KBM-7 (cell line): Measurements from ENCODE around the gene RORC.

Source experiments
- DNase-seq: peaks from one replicate; pipeline ENCODE4 v3.0.0-alpha.2; 2015
- in situ Hi-C: fragments of 300-500 bp; cut with MboI; formaldehyde crosslinking; loops from 2 replicates; pipeline ENCODE4 v1.14.3; 2020; ENCODE audit warnings: low sequenced_read_pairs, low pct_unique_long_range_greater_than_20kb, mixed read lengths

RORC gene

DNA sequence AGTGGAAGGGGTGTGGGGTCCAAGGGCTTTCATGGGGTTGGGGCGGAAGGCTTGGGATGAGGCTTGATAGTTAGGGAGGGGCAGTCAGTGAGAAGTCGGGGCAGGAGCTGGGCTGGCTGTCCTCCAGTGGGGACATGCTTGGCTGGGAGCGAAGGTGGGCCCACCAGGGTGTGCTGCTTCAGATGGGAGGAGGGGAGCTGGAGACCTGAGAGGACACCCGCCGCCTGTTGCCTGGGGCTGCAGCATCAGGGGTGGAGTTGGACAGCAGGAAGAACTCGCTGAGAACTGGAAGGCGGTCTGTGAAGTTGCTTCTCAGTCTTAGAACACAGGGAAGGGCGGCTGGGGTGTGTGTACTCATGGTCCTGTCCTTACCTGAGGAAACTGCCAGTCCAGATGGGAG is 20.3 kb upstream of the RORC start:
- no peak for DNase-seq
- in situ Hi-C loops, result no loop called here

DNA sequence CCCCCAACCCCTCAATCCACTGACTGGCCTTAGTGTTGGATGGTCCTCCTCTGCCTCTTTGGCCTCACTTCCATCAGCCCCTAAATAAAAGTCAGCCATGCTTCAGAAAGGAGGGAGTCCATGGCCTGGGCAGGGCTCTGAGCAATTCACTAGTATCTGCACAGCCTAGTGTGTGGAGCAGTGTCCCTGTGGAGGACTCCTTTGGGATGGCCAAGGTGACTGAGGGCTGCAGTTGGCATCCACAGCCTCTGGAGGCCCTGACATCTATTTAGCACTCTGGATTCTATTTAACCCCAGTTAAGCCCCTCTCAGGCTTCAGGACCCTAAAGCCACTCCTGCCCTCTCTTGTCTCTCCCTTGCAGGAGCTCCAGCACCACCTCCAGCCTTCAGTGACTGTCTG is 18.3 kb upstream of the RORC start:
- in situ Hi-C loops, result no loop called here

DNA sequence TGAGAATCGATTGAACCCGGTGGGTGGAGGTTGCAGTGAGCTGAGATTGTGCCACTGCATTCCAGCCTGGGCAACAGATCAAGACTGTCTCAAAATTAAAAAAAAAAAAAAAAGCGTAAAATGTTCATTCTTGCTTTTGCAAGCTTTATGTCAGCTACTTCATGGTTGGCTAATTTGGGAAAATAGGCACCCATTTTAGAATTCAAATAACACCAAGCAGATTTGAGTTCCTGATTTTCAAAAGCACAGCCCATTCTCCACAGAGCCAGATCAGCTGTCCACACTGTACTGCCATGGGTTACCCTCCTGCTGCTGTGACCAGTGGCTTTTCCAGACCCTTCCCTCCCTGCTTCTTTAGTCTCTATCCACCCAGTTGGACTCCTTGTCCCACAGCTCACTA is 17.5 kb upstream of the RORC start:
- DNase-seq, result no peak
- in situ Hi-C loops, result no loop called here

More for the DNA sequence above, 18.3 kb upstream of the RORC start:
- DNase-seq, result no peak

DNA sequence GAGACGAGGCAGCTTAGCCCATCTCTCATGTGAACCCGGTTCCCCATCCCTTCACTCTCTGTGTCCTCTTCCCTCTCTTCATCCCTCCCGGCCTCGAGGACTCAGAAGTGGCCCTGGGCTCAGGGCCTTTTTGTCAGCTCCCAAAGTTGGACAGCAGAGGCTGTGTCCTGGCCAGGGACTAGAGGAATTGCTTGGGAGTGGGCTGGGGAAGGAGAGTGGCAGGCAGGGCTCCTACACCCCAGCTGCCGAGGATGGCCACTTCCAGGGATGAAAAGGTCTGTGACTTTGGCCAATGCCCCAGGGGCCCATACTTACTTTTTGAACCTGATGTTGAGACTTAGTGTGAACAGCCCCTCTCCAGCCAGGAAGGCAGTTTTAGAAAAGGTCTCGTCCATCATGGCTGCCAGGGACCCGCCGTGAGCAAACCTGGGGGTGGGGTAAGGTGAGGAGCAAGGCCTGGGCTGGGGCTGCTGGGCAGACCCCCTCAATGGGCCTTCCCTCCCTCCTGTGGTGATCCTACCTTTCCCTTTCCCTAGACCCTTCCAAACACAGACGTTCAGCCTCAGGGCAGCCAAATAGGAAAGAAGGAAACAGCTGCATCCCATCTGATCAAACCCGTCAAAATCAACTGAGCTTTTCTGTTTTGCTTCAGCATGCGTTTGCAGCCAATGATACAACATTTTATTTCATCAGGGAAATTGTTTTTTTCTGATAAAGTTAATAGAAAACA is 16.4 kb upstream of the RORC start:
- DNase-seq, result no peak
- in situ Hi-C loops, result no loop called here

DNA sequence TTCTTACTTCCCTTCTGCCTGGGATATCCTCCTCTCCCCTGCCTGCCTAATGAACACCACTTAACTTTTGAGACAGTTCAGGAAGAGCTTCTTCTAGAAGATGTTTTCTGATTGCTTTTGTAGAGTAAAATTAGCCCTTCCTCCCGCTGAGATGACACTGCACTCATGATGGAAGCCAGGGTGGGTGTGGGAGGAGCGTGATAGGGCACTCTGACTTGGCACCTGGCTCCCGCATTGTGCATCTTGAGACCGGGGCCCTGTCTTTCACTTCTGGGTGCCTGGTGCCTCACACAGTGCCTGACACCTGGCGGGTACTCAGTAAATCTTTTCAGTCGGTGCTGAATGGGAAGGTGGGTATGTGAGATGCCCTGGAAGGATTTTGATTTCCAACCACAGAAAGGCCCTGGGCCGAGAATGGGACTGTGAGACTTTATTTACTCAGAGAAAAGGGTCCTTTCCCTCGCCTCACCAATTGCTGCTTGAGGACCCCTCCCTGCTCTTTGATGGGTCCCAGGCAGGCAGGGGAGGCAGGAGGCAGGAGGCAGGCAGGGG is 15.2 kb upstream of the RORC start:
- DNase-seq, result no peak
- in situ Hi-C loops, result no loop called here

DNA sequence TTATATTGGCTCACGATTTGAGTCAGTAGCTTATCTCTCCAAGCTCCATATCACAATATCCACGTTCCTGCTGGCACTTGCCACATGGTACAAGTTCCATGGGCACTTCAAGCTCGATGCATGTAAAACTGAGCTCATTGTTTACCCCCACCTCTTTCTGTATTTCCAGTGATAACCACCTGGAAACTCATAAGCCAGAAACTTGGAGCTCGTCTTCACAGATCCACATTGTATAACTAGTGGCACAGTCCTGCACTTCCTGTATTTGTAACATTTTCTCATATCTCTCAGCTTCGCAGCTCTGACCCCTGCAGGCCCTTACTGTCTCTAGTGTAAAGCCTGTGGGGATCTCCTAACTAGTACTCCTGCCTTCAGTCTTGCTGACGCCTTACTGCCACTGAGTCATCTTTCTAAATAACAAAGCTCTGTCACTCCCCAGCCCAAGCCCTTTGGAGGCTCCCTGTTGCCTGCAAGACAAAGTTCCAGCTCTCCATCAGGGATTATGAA is 14.5 kb upstream of the RORC start:
- in situ Hi-C loops, result no loop called here
- DNase-seq, result peak; percentile 46

DNA sequence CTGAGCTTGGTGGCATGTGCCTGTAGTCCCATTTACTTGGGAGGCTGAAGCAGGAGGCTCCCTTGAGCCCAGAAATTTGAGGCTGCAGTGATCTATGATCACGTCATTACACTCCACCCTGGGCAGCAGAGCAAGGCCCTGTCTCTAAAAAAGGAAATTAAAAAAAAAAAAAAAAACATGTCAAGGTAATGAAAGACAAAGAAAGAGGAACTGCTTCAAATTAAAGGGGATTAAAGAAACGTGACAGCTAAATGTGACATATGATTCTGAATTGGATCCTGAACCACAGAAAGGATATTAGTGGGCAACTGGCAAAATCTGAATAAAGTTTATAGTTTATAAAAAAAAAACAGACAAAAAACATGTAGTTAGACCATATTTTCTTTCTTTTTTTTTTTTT is 11.8 kb upstream of the RORC start:
- peak; percentile 60 for DNase-seq
- in situ Hi-C loops, result no loop called here

DNA sequence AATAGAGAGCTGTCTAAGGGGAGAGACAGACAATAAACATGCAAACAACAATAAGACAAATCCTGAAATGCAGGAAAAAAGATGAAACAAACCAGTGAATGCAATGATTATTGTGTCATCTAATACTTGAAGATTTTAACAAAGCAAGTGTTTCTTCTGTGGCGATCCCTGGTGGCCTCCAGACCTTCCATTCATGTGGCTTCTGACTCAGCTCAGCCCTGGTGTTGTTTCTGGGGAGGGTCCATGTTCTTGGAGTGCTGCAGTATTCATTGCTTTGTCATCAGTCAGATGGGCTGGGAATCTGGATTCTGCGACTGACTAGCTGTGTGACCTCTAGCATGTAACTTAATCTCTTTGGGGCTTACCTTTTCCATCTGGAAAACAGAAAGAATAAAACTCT is 9.5 kb upstream of the RORC start:
- in situ Hi-C loops, result no loop called here
- no peak for DNase-seq

DNA sequence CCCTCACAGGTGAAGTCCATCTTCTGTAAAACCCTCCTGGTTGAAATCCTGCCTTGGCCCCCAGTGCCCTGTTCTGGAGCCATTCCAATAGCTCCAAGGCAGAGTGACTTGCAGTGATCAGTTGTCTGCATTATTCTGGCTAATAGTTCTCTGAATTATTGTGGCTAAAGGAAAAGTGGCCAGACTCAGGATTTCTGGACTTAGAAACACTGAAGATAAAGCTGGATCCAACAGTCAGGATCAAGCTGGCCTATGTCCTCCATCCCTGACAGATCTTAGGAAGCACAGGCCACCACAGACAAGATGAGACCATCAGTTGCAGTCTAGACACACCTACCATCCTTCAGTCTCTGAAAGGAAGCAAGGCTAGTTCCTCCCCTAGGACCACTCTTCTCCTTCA is 8.8 kb upstream of the RORC start:
- in situ Hi-C loops, result no loop called here
- DNase-seq, result no peak

DNA sequence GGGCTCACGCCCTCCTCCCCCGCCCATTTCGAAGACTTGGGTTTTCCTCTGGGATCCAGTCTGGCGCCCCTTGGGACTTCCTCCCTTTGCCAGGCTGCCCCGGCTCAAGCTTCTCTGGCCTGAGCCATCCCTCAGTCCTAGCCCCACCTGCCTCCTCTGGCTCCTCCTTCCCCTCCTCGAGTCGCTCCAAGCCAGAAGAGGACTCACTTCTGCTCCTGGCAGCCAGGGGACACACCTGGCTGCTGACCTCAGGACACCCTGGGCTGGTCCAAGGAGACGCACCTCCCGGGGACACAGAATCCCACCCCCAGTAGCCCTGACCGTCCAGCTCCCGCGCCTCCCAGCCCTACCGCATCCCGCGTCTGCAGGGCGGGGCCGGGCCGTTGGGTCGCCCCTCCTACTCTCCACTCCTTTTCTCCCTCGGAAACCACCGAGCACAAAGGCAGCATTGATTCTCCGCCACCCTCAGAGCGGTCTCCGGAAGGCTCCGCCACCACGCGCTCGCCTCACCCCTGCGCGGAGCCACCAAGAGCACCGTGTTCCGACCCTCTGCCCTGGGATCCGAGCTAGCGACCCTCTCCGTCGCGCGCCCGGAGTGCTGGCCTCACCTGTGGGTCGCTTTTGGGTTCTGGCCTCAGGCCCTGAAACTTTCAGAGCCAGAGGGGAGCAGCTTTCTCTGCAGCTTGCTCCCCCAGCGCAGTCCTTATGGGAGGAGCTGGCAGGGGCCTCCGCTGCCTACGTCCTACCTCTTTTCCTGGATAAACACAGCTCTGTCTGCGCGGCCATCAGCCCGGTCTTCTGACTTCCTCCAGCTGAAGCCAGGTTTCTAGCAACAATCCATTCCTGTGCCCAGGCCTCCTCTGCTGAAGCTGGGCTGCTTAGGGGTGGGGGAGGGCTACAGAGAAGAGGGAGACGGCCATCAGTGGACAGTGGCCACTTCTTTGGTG is 8.1 kb upstream of the RORC start, which contains the start of gene C2CD4D:
Gene C2CD4D (minus strand): TSS at position 364 of the 947 bp plus-strand sequence. CDS start 831 bp downstream, outside the sequence.
- DNase-seq, result no peak

DNA sequence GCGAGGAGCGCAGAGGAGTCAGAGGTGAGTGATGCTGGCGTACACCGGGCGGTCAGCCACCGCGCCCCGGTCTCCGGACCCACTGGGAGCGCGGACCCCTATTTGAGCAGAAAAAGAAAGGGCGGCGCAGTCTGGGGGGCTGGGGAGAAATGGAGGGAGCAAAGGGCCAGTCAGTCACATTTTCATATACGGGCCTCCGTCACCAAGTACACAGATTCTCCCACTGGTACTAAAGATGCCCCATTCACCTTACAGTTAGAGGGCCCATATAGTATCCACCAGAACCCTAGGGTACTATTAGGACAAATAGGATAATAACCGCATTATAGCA is 7.4 kb upstream of the RORC start:
- in situ Hi-C loops, result no loop called here
- DNase-seq, result no peak

More for the DNA sequence above, 8.1 kb upstream of the RORC start, which contains the start of gene C2CD4D:
- in situ Hi-C loops, result no loop called here

DNA sequence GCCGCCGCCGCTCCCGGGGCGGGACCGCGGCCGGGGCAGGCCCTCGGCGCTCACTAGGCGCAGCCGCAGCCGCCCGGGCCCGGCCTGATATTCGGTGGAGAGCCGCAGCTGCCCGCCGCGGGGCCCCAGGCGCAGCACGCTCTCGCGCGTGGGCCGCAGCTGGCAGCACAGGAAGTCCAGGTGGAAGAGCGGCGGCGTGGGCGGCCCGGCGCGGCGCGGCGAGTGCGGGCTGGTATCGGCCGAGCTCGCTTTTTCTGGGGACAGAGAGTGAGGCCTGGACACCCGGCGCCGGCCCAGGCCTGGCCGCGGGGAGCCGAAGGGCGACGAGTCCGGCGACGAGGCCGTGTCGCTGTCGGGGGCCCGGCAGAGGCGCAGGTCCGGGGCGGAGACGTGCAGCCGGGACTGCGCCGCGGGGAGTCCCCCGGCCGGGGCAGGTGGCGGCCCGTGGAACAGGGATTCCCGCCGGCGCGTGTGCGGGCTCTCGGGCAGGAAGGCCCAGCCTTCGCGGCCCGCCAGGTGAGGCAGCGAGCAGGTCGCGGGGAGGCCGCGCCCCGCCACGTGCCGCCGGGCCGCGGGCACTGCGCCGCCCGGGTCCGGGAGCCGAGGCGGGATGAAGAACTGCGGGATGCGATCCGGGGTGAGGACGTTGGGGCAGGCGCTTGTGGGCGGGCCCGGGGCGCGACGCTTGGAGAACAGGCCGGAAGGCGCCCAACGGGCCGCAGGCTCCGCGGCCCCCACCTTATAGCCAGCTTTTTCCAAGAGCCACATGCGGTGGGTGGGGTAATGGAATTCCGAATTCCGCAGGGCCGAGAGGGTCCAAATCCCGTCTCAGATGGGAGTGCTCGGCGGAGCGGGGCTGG is 6.8 kb upstream of the RORC start:
- in situ Hi-C loops, result no loop called here
- DNase-seq, result no peak

DNA sequence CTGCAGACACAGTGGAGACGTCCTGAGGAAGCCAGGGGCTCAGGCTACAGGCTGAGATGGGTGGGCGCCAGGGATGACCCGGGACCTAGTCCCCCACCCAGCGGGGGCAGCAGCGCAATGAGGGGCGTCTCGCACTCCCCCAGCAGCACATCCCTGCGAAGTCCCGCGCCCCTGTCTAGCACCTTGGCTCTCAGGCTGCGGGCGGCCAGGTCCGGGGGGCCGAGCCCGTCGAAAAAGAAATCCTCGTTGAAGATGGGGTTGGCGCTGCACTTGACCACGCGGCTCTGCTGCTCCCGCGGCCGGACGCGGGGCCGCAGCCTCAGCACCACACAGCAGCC is 6.3 kb upstream of the RORC start:
- DNase-seq, result no peak
- in situ Hi-C loops, result no loop called here

DNA sequence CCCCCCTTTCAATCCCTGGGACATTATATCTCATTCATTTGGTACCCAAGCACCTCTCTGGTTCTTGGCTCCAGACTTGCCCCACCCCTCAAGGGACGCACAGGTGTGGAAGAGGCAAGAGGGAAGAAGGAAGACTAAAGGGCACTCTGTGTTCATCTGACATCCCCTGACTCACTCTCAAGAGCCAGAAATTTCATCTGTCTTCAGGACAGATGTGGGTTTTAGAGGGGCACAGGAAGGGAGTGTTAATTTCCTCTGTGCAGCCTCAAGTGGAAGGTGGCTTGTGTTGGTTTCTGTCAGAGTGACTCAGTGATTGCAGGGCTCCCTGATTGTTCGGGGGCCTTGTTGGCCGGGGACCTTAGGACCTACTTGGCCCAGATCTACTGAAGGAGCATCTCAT is 5.6 kb upstream of the RORC start:
- in situ Hi-C loops, result no loop called here
- no peak for DNase-seq

DNA sequence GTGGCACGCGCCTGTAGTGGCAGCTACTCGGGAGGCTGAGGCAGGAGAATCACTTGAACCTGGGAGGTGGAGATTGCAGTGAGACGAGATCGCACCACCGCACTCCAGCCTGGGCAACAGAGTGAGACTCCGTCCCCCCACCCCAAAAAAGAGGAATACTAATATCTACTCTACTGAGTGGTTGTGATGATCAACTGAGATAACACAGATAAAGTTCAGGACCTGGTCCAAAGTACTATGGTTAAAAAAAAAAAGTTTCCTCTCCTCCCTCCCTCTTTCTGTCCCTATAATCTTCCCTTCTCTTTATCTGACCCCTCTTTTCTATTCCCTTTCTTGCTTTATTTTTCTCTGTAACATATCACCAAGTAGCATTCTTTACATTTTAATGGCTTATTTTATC is 4.0 kb upstream of the RORC start:
- in situ Hi-C loops, result no loop called here
- no peak for DNase-seq

DNA sequence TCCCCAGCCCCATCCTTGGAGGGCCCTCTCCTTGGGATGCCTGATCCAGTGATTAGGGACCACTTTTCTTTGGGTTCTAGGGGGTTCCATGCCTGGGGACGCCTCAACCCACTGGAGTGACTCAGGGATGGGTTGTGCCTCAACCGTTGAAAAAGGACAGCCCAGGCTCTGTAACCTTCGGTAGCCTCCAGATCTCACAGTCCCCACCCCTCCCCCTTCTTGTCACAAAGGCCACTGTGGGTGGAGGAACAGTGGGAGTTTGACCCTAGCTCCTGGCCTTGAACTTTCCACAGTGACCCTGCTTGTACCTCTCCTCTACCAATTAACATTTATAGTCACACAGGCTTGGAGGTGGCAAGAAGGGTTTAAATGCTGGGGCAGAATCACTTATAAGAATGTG is 2.6 kb upstream of the RORC start:
- no peak for DNase-seq
- in situ Hi-C loops, result no loop called here

DNA sequence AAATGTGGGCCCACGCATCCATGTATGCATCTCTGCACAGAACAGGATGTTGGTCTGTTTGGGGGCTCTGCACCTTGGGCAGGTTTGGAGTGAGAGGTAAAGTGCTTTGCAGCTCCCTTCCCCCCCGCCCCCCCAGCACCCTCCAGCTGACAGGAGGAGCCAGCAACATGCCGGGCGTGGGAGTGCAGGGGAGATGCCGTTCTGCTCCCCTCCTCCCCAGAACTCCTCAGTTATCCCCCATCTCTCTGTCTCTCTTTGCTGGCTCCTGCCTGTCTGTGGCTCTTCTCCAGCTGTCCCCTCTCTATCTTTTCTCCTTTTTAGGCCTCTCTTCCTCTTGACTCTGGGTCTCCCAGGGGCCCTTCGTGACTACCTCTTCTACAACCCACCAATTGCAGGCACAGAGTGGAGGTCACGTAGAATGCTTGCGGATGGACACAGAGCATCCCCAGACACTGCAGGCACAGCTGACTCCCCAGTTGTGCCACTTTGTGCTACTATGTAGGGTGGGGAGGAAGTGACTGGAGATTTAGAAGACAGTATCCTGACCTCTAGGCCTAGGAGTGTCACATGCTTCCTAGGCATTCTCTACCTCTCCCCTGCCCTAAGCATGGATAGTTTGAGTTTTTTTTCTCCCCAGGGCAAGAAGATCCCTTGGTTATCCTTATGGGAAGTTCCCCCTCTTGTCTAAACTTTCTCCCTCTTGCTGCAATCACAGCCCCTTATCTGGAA is 1.7 kb upstream of the RORC start:
- DNase-seq, result no peak
- in situ Hi-C loops, result no loop called here

DNA sequence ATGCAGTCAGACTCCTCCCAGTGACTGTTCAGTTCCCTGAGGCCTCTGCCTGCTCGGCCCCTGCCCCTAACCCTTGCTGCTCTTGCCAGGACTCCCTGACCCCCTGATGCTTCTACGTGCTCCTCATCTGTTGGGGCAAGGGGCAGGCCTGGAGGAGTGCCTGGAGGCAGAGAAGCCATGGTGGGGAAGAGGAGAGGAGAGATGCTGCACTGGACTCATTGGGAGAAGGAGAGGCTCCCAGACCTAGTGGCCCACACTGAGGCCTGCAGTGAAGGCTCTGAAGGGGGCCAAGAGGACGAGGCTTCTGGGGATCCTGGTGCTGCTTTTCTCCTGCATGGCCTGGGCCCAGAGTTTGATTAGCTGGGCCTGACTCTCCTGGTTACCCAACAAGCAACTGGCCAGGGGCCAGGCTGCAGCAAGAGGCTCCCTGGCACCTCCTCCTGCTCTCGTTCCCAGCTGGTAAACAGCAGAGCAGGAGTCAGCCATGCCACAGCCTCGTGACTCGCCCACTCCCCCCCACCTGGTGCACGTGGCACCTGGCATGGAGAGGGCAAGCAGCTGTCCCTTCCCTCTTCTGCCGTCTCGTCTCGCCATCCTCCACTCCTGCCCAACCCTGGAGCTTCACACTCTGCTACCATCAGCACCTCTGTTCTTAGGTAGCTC is 847 bp upstream of the RORC start:
- no peak for DNase-seq
- in situ Hi-C loops, result no loop called here
